Naive thymus-derived CD4-positive, alpha-beta T cell (primary cell): ENCODE measurements around the gene CCDC87. TPM values are rescaled to one million over a fixed set of nuclear protein-coding genes. Genes with fewer than 3 reads are reported as not detected.
A peak's percentile ranks its signal among the peaks of the same experiment; 100 is the strongest.

Source experiments
- ATAC-seq: fragments of 150-1000 bp; cut with Tn5 transposase; 2 replicates; pipeline ENCODE4 v1.10.0; 2021; ENCODE audit warnings: mild to moderate bottlenecking, moderate library complexity
- CTCF ChIA-PET: fragments of 350-600 bp; sonication (Branson Sonifier 250); formaldehyde crosslinking; loops from one replicate; lab custom pipeline; 2021; ENCODE audit warnings: antibody characterized with exemption; lab: Charles Lee
- POLR2A ChIA-PET: fragments of 350-600 bp; sonication (Branson Sonifier 250); formaldehyde crosslinking; loops from one replicate; lab custom pipeline; 2021; ENCODE audit warnings: antibody characterized with exemption, inconsistent platforms; lab: Charles Lee
- DNase-seq, 9 donors: peaks; one replicate each; pipeline versions ENCODE4 v3.0.0 to v3.0.0-alpha.2; 2020 to 2022; ENCODE audit warnings: mixed read lengths in 1 of 9
- H3K27ac ChIP-seq: one replicate; pipeline ENCODE4 v1.7.0; 2013; ENCODE audit warnings: mild to moderate bottlenecking, low read depth, low read length, moderate library complexity
- H3K27me3 ChIP-seq, 2 donors: one replicate each; pipeline ENCODE4 v1.7.0; 2013; ENCODE audit warnings: low read length in 2 of 2, mild to moderate bottlenecking in 2 of 2, moderate library complexity in 2 of 2; ENCODE audit not compliant: control insufficient read depth in 2 of 2, insufficient read depth in 2 of 2
- H3K36me3 ChIP-seq, 3 experiments: 1 replicate in 2 of 3; 2 replicates in 1 of 3; pipeline ENCODE4 v1.7.0; 2013; ENCODE audit warnings: low read length in 3 of 3, mild to moderate bottlenecking in 3 of 3, moderate library complexity in 1 of 3; ENCODE audit not compliant: insufficient read depth in 3 of 3, control insufficient read depth in 2 of 3
- H3K4me1 ChIP-seq, 2 donors: one replicate each; pipeline ENCODE4 v1.7.0; 2013; ENCODE audit warnings: low read length in 2 of 2, mild to moderate bottlenecking in 2 of 2, moderate library complexity in 1 of 2; ENCODE audit not compliant: control insufficient read depth in 2 of 2, insufficient read depth in 2 of 2
- H3K4me3 ChIP-seq: 2 replicates; pipeline ENCODE4 v1.7.0; 2013; ENCODE audit warnings: mild to moderate bottlenecking, low read length
- H3K9me3 ChIP-seq, 3 experiments: 1 replicate in 2 of 3; 2 replicates in 1 of 3; pipeline ENCODE4 v1.7.0; 2013; ENCODE audit warnings: low read length in 3 of 3; ENCODE audit not compliant: control insufficient read depth in 2 of 3
- H3K27ac Mint-ChIP-seq, 9 donors: one replicate each; pipeline ENCODE4 v1.8.0; 2020 to 2022; ENCODE audit warnings: mixed read lengths in 9 of 9, mild to moderate bottlenecking in 8 of 9, moderate library complexity in 5 of 9, inconsistent platforms in 2 of 9
- H3K27me3 Mint-ChIP-seq, 5 donors: one replicate each; pipeline ENCODE4 v1.8.0; 2021 to 2022; ENCODE audit warnings: mixed read lengths in 5 of 5, mild to moderate bottlenecking in 1 of 5
- H3K36me3 Mint-ChIP-seq, 5 donors: one replicate each; pipeline ENCODE4 v1.8.0; 2020 to 2022; ENCODE audit warnings: mixed read lengths in 5 of 5, mild to moderate bottlenecking in 3 of 5, inconsistent platforms in 1 of 5
- H3K4me1 Mint-ChIP-seq, 7 donors: one replicate each; pipeline ENCODE4 v1.8.0; 2020 to 2022; ENCODE audit warnings: mixed read lengths in 7 of 7, mild to moderate bottlenecking in 3 of 7, inconsistent platforms in 1 of 7
- H3K4me3 Mint-ChIP-seq, 10 donors: one replicate each; pipeline ENCODE4 v1.8.0; 2020 to 2022; ENCODE audit warnings: mild to moderate bottlenecking in 10 of 10, mixed read lengths in 10 of 10, moderate library complexity in 6 of 10, inconsistent platforms in 2 of 10
- H3K9me3 Mint-ChIP-seq, 11 donors: one replicate each; pipeline ENCODE4 v1.8.0; 2020 to 2022; ENCODE audit warnings: mixed read lengths in 11 of 11, mild to moderate bottlenecking in 4 of 11, inconsistent platforms in 1 of 11, moderate library complexity in 1 of 11
- intact Hi-C, 2 donors: fragments of 100-400 bp; cut with micrococcal nuclease; formaldehyde crosslinking; loops; one replicate each; pipeline ENCODE4 v1.15.1; 2023
- polyA plus RNA-seq, 2 donors: library from polyadenylated mRNA; unstranded; fragments of 300-500 nt; fragmentation: Illumina TruSeq; gene quantifications; one replicate each; pipeline ENCODE4 v1.2.3, GENCODE V29; 2021
- total RNA-seq, 6 experiments: library from RNA in 5 of 6; stranded (reverse) in 5 of 6; gene quantifications; 1 replicate in 5 of 6; 2 replicates in 1 of 6; pipeline ENCODE4 v1.2.3 and lab custom pipeline; 2021 to 2026

The CCDC87 gene
- total and polyA plus RNA-seq, 7 experiments from 2014 or later, result 0.11 to 1.2 (median 0.60) TPM; not detected in 3

DNA sequence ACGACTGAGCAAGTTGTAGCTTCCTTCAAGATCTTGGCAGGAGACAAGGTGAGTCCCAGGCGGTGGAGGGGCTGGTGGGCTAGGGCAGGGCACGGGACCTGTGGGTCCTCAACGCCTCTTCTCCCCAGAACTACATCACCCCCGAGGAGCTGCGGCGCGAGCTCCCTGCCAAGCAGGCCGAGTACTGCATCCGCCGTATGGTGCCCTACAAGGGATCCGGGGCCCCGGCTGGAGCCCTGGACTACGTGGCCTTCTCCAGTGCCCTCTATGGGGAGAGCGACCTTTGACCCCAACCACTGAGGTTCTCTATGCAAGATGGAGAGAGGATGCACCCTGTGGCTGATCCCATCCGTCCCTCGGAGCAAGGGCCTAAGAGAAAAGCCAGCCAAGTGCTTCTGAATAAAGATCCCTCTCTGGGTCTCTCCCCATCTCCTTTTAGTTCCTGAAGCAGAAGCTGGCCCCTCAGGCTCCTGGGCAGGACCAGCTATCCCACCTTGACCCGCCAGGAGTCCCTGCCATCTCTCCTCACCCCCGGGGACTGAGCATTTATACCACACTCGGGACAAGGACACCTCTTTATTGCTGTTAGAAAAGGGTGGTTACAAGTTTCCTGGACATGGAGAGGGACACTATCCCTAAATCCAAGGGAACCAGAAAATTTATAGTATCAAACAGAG, 29.8 kb downstream of the CCDC87 start:
- intact Hi-C loops, result no loop called here
- Histone ChIP-seq H3K9me3 (no peaks in the 10 kb centered on the region), H3K4me3 (no peak overlapping the region), H3K27ac (no peak overlapping the region), H3K27me3 (no peaks in the 10 kb centered on the region), H3K36me3 (no peaks in the 10 kb centered on the region), H3K4me1 (peaks cover 0 to 12% of the 10 kb centered on the region in 2 donors)
- H3K4me1 Mint-ChIP-seq, result peaks cover 0 to 16% (median 11%) of the 10 kb centered on the region in 7 donors
- H3K27ac Mint-ChIP-seq, result no peak overlapping the region
- peaks cover 0 to 3% (median 0%) of the 10 kb centered on the region in 5 donors for H3K36me3 Mint-ChIP-seq
- H3K9me3 Mint-ChIP-seq, result no peaks in the 10 kb centered on the region
- POLR2A ChIA-PET, result interaction anchor here (1.2 kb wide), 1 partner anchor 115 kb away, joined by 7 read pairs; the partner anchor contains the start of gene RBM4B
- DNase-seq (no peak), ATAC-seq (no peak)
- CTCF ChIA-PET, result no interaction called here
- peaks cover 0 to 25% (median 7%) of the 10 kb centered on the region in 5 donors for H3K27me3 Mint-ChIP-seq
- peak overlapping the region in 1 of 10 donors; percentile 16 for H3K4me3 Mint-ChIP-seq

DNA sequence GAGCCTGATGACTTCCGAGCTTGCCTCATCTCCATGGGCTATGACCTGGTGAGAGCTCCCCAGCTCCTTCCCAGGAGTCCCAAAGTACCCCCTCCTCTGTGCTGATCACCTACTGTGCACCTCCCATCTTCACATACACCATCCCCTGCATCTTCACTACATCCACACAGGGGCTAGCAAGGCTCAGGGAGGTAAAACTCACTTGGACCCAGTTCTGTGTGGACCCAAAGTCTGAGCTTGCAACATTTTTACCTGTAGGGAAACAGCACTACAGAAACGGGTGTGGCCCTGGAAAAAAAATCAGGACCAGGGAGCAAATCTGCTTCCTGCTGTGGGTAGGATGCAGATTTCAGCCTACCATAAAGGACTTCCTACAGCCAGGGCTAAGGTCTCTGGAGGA, 30.6 kb downstream of the CCDC87 start:
- H3K27me3 ChIP-seq, result no peaks in the 10 kb centered on the region
- H3K4me3 ChIP-seq, result no peak overlapping the region
- no peak for DNase-seq
- intact Hi-C loops, result no loop called here
- Mint-ChIP-seq H3K9me3 (no peaks in the 10 kb centered on the region), H3K4me1 (peaks cover 0 to 14% (median 8%) of the 10 kb centered on the region in 7 donors), H3K36me3 (peaks cover 0 to 3% (median 0%) of the 10 kb centered on the region in 5 donors), H3K27me3 (peaks cover 0 to 18% (median 7%) of the 10 kb centered on the region in 5 donors), H3K4me3 (no peak overlapping the region), H3K27ac (no peak overlapping the region)
- H3K27ac ChIP-seq, result no peak overlapping the region
- no peaks in the 10 kb centered on the region for H3K36me3 ChIP-seq
- H3K9me3 ChIP-seq, result no peaks in the 10 kb centered on the region
- POLR2A ChIA-PET, result interaction anchor here (0.6 to 1.2 kb wide), 3 partner anchors 16 to 116 kb away, joined by 3 to 7 read pairs (median 5); partner anchors contain the start of genes RBM4B and ZDHHC24
- ATAC-seq, result no peak
- H3K4me1 ChIP-seq, result peaks cover 0 to 6% of the 10 kb centered on the region in 2 donors
- CTCF ChIA-PET, result no interaction called here

DNA sequence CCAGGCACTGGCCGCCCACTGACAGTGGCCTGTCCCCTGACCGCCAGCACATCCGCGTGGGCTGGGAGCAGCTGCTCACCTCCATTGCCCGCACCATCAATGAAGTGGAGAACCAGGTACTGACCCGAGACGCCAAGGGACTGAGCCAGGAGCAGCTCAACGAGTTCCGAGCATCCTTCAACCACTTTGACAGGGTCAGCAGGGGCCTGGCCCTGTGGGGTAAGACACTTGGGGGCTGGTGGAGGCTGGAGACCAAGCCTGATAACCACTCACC, 31.0 kb downstream of the CCDC87 start:
- no peaks in the 10 kb centered on the region for H3K9me3 Mint-ChIP-seq
- DNase-seq, result no peak
- Histone ChIP-seq H3K4me1 (peaks cover 0 to 6% of the 10 kb centered on the region in 2 donors), H3K9me3 (no peaks in the 10 kb centered on the region), H3K27ac (no peak overlapping the region), H3K4me3 (no peak overlapping the region), H3K36me3 (no peaks in the 10 kb centered on the region), H3K27me3 (no peaks in the 10 kb centered on the region)
- ATAC-seq, result no peak
- CTCF ChIA-PET, result no interaction called here
- POLR2A ChIA-PET, result interaction anchor here (0.6 to 1.1 kb wide), 2 partner anchors 16 to 108 kb away, joined by 3 to 5 read pairs; partner anchors contain the start of gene ZDHHC24
- intact Hi-C loops, result no loop called here
- peaks cover 0 to 15% (median 7%) of the 10 kb centered on the region in 5 donors for H3K27me3 Mint-ChIP-seq
- H3K27ac Mint-ChIP-seq, result no peak overlapping the region
- H3K4me3 Mint-ChIP-seq, result no peak overlapping the region
- H3K36me3 Mint-ChIP-seq, result peaks cover 0 to 3% (median 0%) of the 10 kb centered on the region in 5 donors
- peaks cover 0 to 11% (median 7%) of the 10 kb centered on the region in 7 donors for H3K4me1 Mint-ChIP-seq

DNA sequence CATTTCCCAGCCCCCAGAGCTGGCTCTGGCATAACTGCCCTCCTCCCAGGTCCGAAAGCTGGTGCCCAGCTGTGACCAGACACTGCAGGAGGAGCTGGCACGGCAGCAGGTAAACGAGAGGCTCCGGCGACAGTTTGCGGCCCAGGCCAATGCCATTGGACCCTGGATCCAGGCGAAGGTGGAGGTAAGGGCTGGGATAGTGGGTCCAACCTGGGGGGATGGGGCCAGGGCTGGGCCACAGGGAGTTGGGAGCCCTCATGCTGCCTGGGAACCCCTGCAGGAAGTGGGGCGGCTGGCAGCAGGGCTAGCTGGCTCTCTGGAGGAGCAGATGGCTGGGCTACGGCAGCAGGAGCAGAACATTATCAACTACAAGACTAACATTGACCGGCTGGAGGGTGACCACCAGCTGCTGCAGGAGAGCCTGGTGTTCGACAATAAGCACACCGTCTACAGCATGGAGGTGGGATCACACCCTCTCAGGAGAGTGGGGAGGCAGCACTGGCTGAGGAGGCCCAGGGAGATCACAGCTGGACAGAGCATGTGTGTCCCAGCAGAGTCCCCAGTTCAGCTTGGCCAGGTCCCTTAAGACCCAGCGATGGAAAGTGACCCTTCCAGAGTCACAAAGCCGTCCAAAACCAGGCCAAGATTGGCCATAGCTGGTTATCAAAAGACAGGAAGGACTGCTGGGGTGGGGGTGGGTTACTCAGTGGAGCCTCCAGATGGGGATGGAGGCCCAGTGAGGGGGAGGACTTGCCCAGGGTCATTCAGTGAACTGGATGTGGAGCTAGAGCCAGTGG, 31.5 kb downstream of the CCDC87 start:
- POLR2A ChIA-PET, result interaction anchor here (1.1 kb wide), 1 partner anchor 15 kb away, joined by 5 read pairs; the partner anchor contains the start of gene ZDHHC24

DNA sequence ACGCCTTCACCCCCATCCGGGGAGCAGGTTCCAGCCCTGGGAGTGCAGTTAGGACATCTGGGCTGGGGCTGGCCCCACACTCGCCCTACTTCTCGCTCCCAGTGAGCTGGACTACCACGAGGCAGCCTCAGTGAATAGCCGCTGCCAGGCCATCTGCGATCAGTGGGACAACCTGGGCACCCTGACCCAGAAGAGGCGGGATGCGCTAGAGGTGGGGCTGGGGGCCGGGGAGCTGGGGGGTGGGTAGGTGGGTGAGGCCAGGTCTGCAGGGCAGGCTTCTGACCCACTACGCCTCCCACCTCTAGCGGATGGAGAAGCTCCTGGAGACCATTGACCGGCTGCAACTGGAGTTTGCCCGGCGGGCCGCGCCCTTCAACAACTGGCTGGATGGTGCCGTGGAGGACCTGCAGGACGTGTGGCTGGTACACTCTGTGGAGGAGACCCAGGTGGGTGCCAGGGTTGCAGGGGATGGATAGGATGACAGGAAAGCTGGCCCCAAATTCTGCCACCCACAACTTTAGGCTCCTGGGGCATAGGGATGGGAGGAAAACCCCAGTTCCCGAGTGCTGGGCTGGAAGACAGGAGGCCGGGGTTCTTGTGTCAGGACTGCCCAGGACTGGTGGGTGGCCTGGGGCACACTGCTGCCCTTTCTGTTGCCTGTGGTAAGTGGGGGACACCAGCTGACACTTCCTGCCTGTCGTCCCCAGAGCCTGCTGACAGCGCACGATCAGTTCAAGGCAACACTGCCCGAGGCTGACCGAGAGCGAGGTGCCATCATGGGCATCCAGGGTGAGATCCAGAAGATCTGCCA, 32.8 kb downstream of the CCDC87 start:
- peaks cover 0 to 7% (median 7%) of the 10 kb centered on the region in 7 donors for H3K4me1 Mint-ChIP-seq

More for the DNA sequence above, 31.5 kb downstream of the CCDC87 start:
- no peaks in the 10 kb centered on the region for H3K9me3 Mint-ChIP-seq
- intact Hi-C loops, result no loop called here
- Histone ChIP-seq H3K4me1 (peaks cover 0 to 6% of the 10 kb centered on the region in 2 donors), H3K27me3 (no peaks in the 10 kb centered on the region), H3K4me3 (no peak overlapping the region), H3K27ac (no peak overlapping the region), H3K9me3 (no peaks in the 10 kb centered on the region), H3K36me3 (no peaks in the 10 kb centered on the region)
- CTCF ChIA-PET, result no interaction called here
- peaks cover 0 to 11% (median 7%) of the 10 kb centered on the region in 7 donors for H3K4me1 Mint-ChIP-seq
- H3K36me3 Mint-ChIP-seq, result peaks cover 0 to 3% (median 0%) of the 10 kb centered on the region in 5 donors
- peaks cover 0 to 12% (median 7%) of the 10 kb centered on the region in 5 donors for H3K27me3 Mint-ChIP-seq
- DNase-seq, result no peak
- ATAC-seq, result no peak
- no peak overlapping the region for H3K27ac Mint-ChIP-seq
- no peak overlapping the region for H3K4me3 Mint-ChIP-seq

More for the DNA sequence above, 32.8 kb downstream of the CCDC87 start:
- DNase-seq, result no peak
- no peaks in the 10 kb centered on the region for H3K9me3 ChIP-seq
- Mint-ChIP-seq H3K27me3 (peaks cover 0 to 17% (median 5%) of the 10 kb centered on the region in 5 donors), H3K27ac (no peak overlapping the region), H3K9me3 (no peaks in the 10 kb centered on the region), H3K4me3 (peak overlapping the region in 2 of 10 donors; percentile 29 to 52), H3K36me3 (no peaks in the 10 kb centered on the region)
- no peak overlapping the region for H3K27ac ChIP-seq
- H3K4me3 ChIP-seq, result no peak overlapping the region
- ATAC-seq, result no peak
- CTCF ChIA-PET, result no interaction called here
- no peaks in the 10 kb centered on the region for H3K36me3 ChIP-seq
- intact Hi-C loops, result no loop called here
- no peaks in the 10 kb centered on the region for H3K27me3 ChIP-seq
- POLR2A ChIA-PET, result interaction anchor here (1.0 to 1.6 kb wide), 3 partner anchors 8 to 16 kb away, joined by 3 to 7 read pairs (median 6); partner anchors contain the start of genes CTSF and ZDHHC24
- peaks cover 0 to 6% of the 10 kb centered on the region in 2 donors for H3K4me1 ChIP-seq
